Measurements from ENCODE around the gene MAPK1.
"Not testable (repeated sequence)": the region's sequence is repeated elsewhere in the genome, so short reads cannot be mapped to it uniquely, and the experiment has no call there.

Gene MAPK1

GRCh38 chr22:21823740-21824444 is 43.6 kb downstream of the MAPK1 start:
- Histone ChIP-seq H2AK5ac (ENCODE audit: low read length) (no peak overlapping the region), H3K18ac (ENCODE audit: low read length) (no peak overlapping the region), H2BK15ac (replicated peaks; ENCODE audit: low read depth) (no peak overlapping the region), H3K4ac (ENCODE audit: low read depth, low read length) (no peak overlapping the region), H4K8ac (ENCODE audit: low read depth, low read length) (no peak overlapping the region), H3K4me1 (ENCODE audit: control insufficient read depth, low read depth, low read length) (peaks cover 9% of the 10 kb centered on the region), H3K4me2 (ENCODE audit: low read length) (no peak overlapping the region), H3K79me2 (ENCODE audit: control insufficient read depth, insufficient read depth, low read length) (peaks cover 34% of the 10 kb centered on the region), H2BK5ac (ENCODE audit: low read length) (no peak overlapping the region), H3K23ac (ENCODE audit: low read length) (no peak overlapping the region), H2BK120ac (ENCODE audit: low read depth, low read length) (no peak overlapping the region), H3K36me3 (ENCODE audit: control insufficient read depth, insufficient read depth, low read length) (no peaks in the 10 kb centered on the region), H3K4me3 (ENCODE audit: low read length) (no peak overlapping the region), H3K79me1 (ENCODE audit: low read length) (peaks cover 20% of the 10 kb centered on the region), H3K9ac (ENCODE audit: low read length) (no peak overlapping the region), H3K27ac (ENCODE audit: low read depth, low read length) (no peak overlapping the region), H3K56ac (ENCODE audit: low read length) (no peak overlapping the region), H4K5ac (ENCODE audit: low read length) (no peak overlapping the region), H3K27me3 (ENCODE audit: insufficient read depth, low read length, poor library complexity) (no peaks in the 10 kb centered on the region)
- no CpG with 5 or more reads among the region's 5 CpGs for WGBS (ENCODE audit: extremely low coverage, insufficient coverage, low lambda C conversion rate)
- no peak for DNase-seq

DNA sequence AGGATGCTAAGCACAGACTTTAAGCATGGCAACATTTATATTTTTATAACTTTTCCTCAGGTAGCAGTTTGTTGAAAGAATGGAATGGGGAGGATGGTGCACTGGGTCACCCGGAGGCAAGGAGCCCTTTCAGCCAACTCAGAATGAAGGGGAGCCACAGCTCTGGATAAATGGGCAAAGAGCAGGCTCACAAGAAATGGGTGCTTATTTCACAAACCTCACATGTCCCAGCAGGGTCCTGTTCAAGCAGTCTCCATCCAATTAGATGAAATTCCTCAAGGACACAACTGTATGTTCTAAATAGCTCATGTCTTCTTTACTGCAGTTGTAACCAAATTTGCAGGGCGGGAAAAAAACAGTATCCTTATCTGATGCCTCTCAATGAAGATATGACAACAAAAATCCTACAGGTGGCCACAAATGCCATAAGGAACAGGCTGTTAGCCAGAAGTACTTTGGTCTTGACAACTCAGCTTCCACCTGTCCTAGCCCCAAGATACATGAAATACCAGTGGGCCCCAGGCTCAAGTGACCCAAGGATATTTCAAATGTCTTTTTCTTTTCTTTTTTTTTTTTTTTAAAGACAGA is 48.2 kb downstream of the MAPK1 start:
- no CpG with 5 or more reads among the region's 2 CpGs for WGBS (ENCODE audit: extremely low coverage, insufficient coverage, low lambda C conversion rate)

DNA sequence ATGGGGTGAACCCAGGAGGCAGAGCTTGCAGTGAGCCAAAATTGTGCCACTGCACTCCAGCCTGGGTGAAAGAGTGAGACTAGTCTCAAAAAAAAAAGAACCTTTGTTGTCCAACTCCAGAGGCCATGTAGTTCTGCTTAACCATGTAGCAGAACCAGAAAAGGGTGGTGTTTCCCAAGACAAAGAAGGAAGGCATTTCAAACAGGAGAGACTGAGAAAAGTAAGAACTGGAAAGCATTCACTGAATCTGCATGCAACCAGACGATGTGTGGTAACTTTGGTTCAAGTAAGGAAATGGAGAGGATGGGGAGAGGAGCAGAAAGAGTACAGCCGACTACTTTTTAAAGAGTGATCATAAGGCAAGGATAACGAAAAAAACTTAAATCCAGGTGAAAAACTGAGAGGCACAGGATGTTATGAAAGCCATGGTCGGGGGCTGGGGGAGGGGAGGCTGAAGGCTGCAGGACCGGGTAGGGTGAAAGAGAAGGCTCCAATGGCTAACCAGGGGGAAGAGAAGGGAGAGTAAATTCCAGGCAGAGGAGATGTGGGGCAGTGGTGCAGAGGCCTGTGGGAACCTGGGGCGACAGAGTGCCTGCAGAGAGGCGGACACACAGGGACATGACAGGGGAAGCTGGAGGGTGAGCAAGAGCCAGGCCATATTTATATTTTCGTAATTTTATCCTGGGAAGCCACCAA is 48.8 kb downstream of the MAPK1 start:
- Histone ChIP-seq H2BK120ac (ENCODE audit: low read depth, low read length) (no peak overlapping the region), H3K9ac (ENCODE audit: low read length) (peak overlapping the region; percentile 44), H3K79me2 (ENCODE audit: control insufficient read depth, insufficient read depth, low read length) (peaks cover 24% of the 10 kb centered on the region), H3K4ac (ENCODE audit: low read depth, low read length) (no peak overlapping the region), H3K4me2 (ENCODE audit: low read length) (no peak overlapping the region), H2AK5ac (ENCODE audit: low read length) (no peak overlapping the region), H3K56ac (ENCODE audit: low read length) (peak overlapping the region; percentile 50), H3K27ac (ENCODE audit: low read depth, low read length) (peak overlapping the region; percentile 17), H4K5ac (ENCODE audit: low read length) (no peak overlapping the region), H3K79me1 (ENCODE audit: low read length) (peaks cover 20% of the 10 kb centered on the region), H3K4me1 (ENCODE audit: control insufficient read depth, low read depth, low read length) (peaks cover 15% of the 10 kb centered on the region), H3K4me3 (ENCODE audit: low read length) (no peak overlapping the region), H3K36me3 (ENCODE audit: control insufficient read depth, insufficient read depth, low read length) (no peaks in the 10 kb centered on the region), H3K23ac (ENCODE audit: low read length) (no peak overlapping the region), H2BK15ac (replicated peaks; ENCODE audit: low read depth) (no peak overlapping the region), H3K27me3 (ENCODE audit: insufficient read depth, low read length, poor library complexity) (no peaks in the 10 kb centered on the region), H2BK5ac (ENCODE audit: low read length) (no peak overlapping the region), H4K8ac (ENCODE audit: low read depth, low read length) (no peak overlapping the region), H3K18ac (ENCODE audit: low read length) (no peak overlapping the region)
- no CpG with 5 or more reads among the region's 8 CpGs for WGBS (ENCODE audit: extremely low coverage, insufficient coverage, low lambda C conversion rate)
- DNase-seq = peak; percentile 40

More for the DNA sequence above, 48.2 kb downstream of the MAPK1 start:
- H2BK120ac ChIP-seq (ENCODE audit: low read depth, low read length) = no peak overlapping the region
- no peak overlapping the region for H3K4ac ChIP-seq (ENCODE audit: low read depth, low read length)
- H3K79me2 ChIP-seq (ENCODE audit: control insufficient read depth, insufficient read depth, low read length) = peaks cover 26% of the 10 kb centered on the region
- H4K8ac ChIP-seq (ENCODE audit: low read depth, low read length) = no peak overlapping the region
- H4K5ac ChIP-seq (ENCODE audit: low read length) = no peak overlapping the region
- H2AK5ac ChIP-seq (ENCODE audit: low read length) = no peak overlapping the region
- H3K9ac ChIP-seq (ENCODE audit: low read length) = no peak overlapping the region
- H3K27ac ChIP-seq (ENCODE audit: low read depth, low read length) = no peak overlapping the region
- no peak overlapping the region for H3K56ac ChIP-seq (ENCODE audit: low read length)
- peak; percentile 30 for DNase-seq
- peaks cover 23% of the 10 kb centered on the region for H3K79me1 ChIP-seq (ENCODE audit: low read length)
- H3K23ac ChIP-seq (ENCODE audit: low read length) = no peak overlapping the region
- no peak overlapping the region for H2BK15ac ChIP-seq (replicated peaks; ENCODE audit: low read depth)
- H3K27me3 ChIP-seq (ENCODE audit: insufficient read depth, low read length, poor library complexity) = no peaks in the 10 kb centered on the region
- H3K18ac ChIP-seq (ENCODE audit: low read length) = no peak overlapping the region
- H3K4me3 ChIP-seq (ENCODE audit: low read length) = no peak overlapping the region
- no peak overlapping the region for H3K4me2 ChIP-seq (ENCODE audit: low read length)
- H3K36me3 ChIP-seq (ENCODE audit: control insufficient read depth, insufficient read depth, low read length) = no peaks in the 10 kb centered on the region
- no peak overlapping the region for H2BK5ac ChIP-seq (ENCODE audit: low read length)
- H3K4me1 ChIP-seq (ENCODE audit: control insufficient read depth, low read depth, low read length) = peaks cover 15% of the 10 kb centered on the region

GRCh38 chr22:21817497-21817853 is 50.0 kb downstream of the MAPK1 start:
- H3K4me3 ChIP-seq (ENCODE audit: low read length); H3K9ac ChIP-seq (ENCODE audit: low read length); H3K27me3 ChIP-seq (ENCODE audit: insufficient read depth, low read length, poor library complexity); H3K56ac ChIP-seq (ENCODE audit: low read length); H4K5ac ChIP-seq (ENCODE audit: low read length); H3K18ac ChIP-seq (ENCODE audit: low read length); H3K4me2 ChIP-seq (ENCODE audit: low read length); H3K36me3 ChIP-seq (ENCODE audit: control insufficient read depth, insufficient read depth, low read length); H2BK120ac ChIP-seq (ENCODE audit: low read depth, low read length); H3K27ac ChIP-seq (ENCODE audit: low read depth, low read length); H4K8ac ChIP-seq (ENCODE audit: low read depth, low read length); H3K4ac ChIP-seq (ENCODE audit: low read depth, low read length); H2BK15ac ChIP-seq (replicated peaks; ENCODE audit: low read depth); H2AK5ac ChIP-seq (ENCODE audit: low read length); DNase-seq; H3K23ac ChIP-seq (ENCODE audit: low read length); H2BK5ac ChIP-seq (ENCODE audit: low read length): not testable (repeated sequence)
- Histone ChIP-seq H3K4me1 (ENCODE audit: control insufficient read depth, low read depth, low read length) (peaks cover 15% of the 10 kb centered on the region), H3K79me2 (ENCODE audit: control insufficient read depth, insufficient read depth, low read length) (peaks cover 25% of the 10 kb centered on the region), H3K79me1 (ENCODE audit: low read length) (peaks cover 20% of the 10 kb centered on the region)
- no CpG with 5 or more reads among the region's 3 CpGs for WGBS (ENCODE audit: extremely low coverage, insufficient coverage, low lambda C conversion rate)

DNA sequence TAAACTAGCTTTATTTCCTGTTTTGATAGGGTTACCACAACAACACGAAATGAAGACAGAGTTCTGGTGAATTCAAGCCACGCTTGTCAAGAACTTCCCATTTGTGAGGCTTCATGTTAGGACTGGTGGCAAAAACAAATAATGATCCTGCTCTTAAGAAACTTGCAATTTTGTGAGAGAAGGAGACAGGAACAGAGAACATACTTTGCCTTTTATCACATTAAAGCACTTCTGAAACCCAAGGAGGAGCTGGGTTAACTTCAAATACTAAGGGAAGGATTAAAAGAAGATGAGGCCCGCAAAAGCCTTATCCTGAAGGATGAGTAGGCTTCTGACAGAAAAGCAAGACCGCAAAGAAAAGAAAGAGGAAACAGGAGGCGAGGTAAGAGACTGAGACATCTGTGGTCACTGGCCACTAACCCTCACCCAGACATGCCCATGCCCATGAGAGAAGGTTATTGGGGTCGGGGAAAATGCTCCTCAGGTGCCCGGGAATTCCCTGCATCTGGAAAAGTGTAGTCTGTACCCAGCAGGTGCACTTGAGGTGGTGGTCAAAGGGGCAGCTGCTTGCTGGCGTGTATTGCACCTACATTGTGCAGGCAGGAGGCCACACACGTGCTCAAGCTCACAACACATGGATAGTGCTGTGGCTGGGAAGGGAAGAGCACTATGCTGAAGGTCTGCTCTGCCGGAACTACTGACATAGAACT is 50.5 kb downstream of the MAPK1 start:
- H3K4me1 ChIP-seq (ENCODE audit: control insufficient read depth, low read depth, low read length) = peaks cover 15% of the 10 kb centered on the region
- WGBS (ENCODE audit: extremely low coverage, insufficient coverage, low lambda C conversion rate) = no CpG with 5 or more reads among the region's 10 CpGs
- H2BK5ac ChIP-seq (ENCODE audit: low read length) = no peak overlapping the region
- no peak overlapping the region for H4K8ac ChIP-seq (ENCODE audit: low read depth, low read length)
- H3K9ac ChIP-seq (ENCODE audit: low read length) = no peak overlapping the region
- no peak overlapping the region for H2AK5ac ChIP-seq (ENCODE audit: low read length)
- H3K27ac ChIP-seq (ENCODE audit: low read depth, low read length) = no peak overlapping the region
- DNase-seq = peak; percentile 71
- no peak overlapping the region for H3K23ac ChIP-seq (ENCODE audit: low read length)
- no peak overlapping the region for H3K4me3 ChIP-seq (ENCODE audit: low read length)
- no peak overlapping the region for H3K18ac ChIP-seq (ENCODE audit: low read length)
- no peak overlapping the region for H3K4ac ChIP-seq (ENCODE audit: low read depth, low read length)
- no peak overlapping the region for H2BK120ac ChIP-seq (ENCODE audit: low read depth, low read length)
- peaks cover 20% of the 10 kb centered on the region for H3K79me1 ChIP-seq (ENCODE audit: low read length)
- no peaks in the 10 kb centered on the region for H3K36me3 ChIP-seq (ENCODE audit: control insufficient read depth, insufficient read depth, low read length)
- H3K56ac ChIP-seq (ENCODE audit: low read length) = no peak overlapping the region
- H3K4me2 ChIP-seq (ENCODE audit: low read length) = no peak overlapping the region
- no peak overlapping the region for H2BK15ac ChIP-seq (replicated peaks; ENCODE audit: low read depth)
- no peak overlapping the region for H4K5ac ChIP-seq (ENCODE audit: low read length)
- H3K27me3 ChIP-seq (ENCODE audit: insufficient read depth, low read length, poor library complexity) = no peaks in the 10 kb centered on the region
- peaks cover 22% of the 10 kb centered on the region for H3K79me2 ChIP-seq (ENCODE audit: control insufficient read depth, insufficient read depth, low read length)

Measured in mesendoderm (in vitro differentiated cells).